Keratinocyte (primary cell): ENCODE data around the gene TRAPPC6A. TPM values are rescaled to one million over a fixed set of nuclear protein-coding genes. Genes with fewer than 3 reads are reported as not detected.

Experiments used
- DNase-seq: peaks from one replicate; pipeline ENCODE4 v3.0.0-alpha.2; 2011; ENCODE audit warnings: low read depth, missing footprints, low spot score
- FAIRE-seq: peaks from 2 replicates; lab custom pipeline; 2011; peaks lifted over from hg19 to GRCh38; lab: Jason Lieb, UNC
- H2AFZ ChIP-seq: 2 replicates; pipeline ENCODE4 v1.6.0; 2012; ENCODE audit warnings: low read length, control low read depth, inconsistent platforms; ENCODE audit not compliant: control insufficient read depth
- H3K27ac ChIP-seq: 2 replicates; pipeline ENCODE4 v1.5.1; 2011; ENCODE audit warnings: low read length; ENCODE audit not compliant: control insufficient read depth, insufficient read depth
- H3K27me3 ChIP-seq: 3 replicates; pipeline ENCODE4 v1.6.0; 2011; ENCODE audit warnings: low read length; ENCODE audit not compliant: control insufficient read depth, insufficient read depth; ENCODE audit errors: extremely low read depth
- H3K36me3 ChIP-seq, 2 experiments: 2 replicates in 1 of 2; 3 replicates in 1 of 2; pipeline ENCODE4 v1.5.1; 2011; ENCODE audit warnings: low read length in 2 of 2, mild to moderate bottlenecking in 1 of 2; ENCODE audit not compliant: control insufficient read depth in 2 of 2, insufficient read depth in 2 of 2; ENCODE audit errors: extremely low read depth in 1 of 2
- H3K4me1 ChIP-seq: 3 replicates; pipeline ENCODE4 v1.5.1; 2011; ENCODE audit warnings: low read length; ENCODE audit not compliant: control insufficient read depth, insufficient read depth; ENCODE audit errors: extremely low read depth
- H3K4me2 ChIP-seq: 3 replicates; pipeline ENCODE4 v1.6.0; 2011; ENCODE audit warnings: low read depth, low read length; ENCODE audit not compliant: control insufficient read depth, insufficient read depth; ENCODE audit errors: extremely low read depth
- H3K4me3 ChIP-seq, 3 experiments: fragments of 200-600 bp in 1 of 3; sonication (generic) in 1 of 3; 2 replicates in 2 of 3; 3 replicates in 1 of 3; pipeline ENCODE4 v1.5.1; 2011 to 2016; ENCODE audit warnings: low read length in 3 of 3, mild to moderate bottlenecking in 3 of 3, control low read depth in 2 of 3, inconsistent platforms in 1 of 3, low read depth in 1 of 3, mixed read lengths in 1 of 3, mixed run types in 1 of 3, moderate library complexity in 1 of 3; ENCODE audit not compliant: control insufficient read depth in 2 of 3, insufficient read depth in 2 of 3; ENCODE audit errors: extremely low read depth in 1 of 3
- H3K79me2 ChIP-seq: 2 replicates; pipeline ENCODE4 v1.6.0; 2012; ENCODE audit warnings: low read length; ENCODE audit not compliant: control insufficient read depth, insufficient read depth
- H3K9ac ChIP-seq: 3 replicates; pipeline ENCODE4 v1.6.0; 2011; ENCODE audit warnings: low read length; ENCODE audit not compliant: control insufficient read depth, insufficient read depth; ENCODE audit errors: extremely low read depth
- H3K9me1 ChIP-seq: 3 replicates; pipeline ENCODE4 v1.6.0; 2011; ENCODE audit warnings: low read length; ENCODE audit not compliant: control insufficient read depth, insufficient read depth; ENCODE audit errors: extremely low read depth
- H3K9me3 ChIP-seq: 2 replicates; pipeline ENCODE4 v1.5.1; 2012; ENCODE audit warnings: low read depth, low read length; ENCODE audit not compliant: control insufficient read depth
- H4K20me1 ChIP-seq: 3 replicates; pipeline ENCODE4 v1.6.0; 2011; ENCODE audit warnings: low read length; ENCODE audit not compliant: control insufficient read depth, insufficient read depth; ENCODE audit errors: extremely low read depth
- CTCF ChIP-seq, 3 experiments: IDR thresholded peaks in 1 of 3; conservative IDR thresholded peaks in 1 of 3; optimal IDR thresholded peaks in 1 of 3; 2 replicates in 2 of 3; 3 replicates in 1 of 3; pipeline versions ENCODE3 to v1.5.1; 2011; ENCODE audit warnings: low read length in 3 of 3, mild to moderate bottlenecking in 3 of 3, moderate library complexity in 2 of 3, control low read depth in 1 of 3, inconsistent platforms in 1 of 3; ENCODE audit not compliant: insufficient read depth in 2 of 3; ENCODE audit errors: extremely low read depth in 1 of 3
- EZH2 ChIP-seq: IDR thresholded peaks from one replicate; pipeline ENCODE4 v1.6.1; 2012; ENCODE audit warnings: inconsistent platforms, mild to moderate bottlenecking, low read length, moderate library complexity
- dilution Hi-C: fragments of 300-500 bp; cut with MboI; formaldehyde crosslinking; loops from one replicate; pipeline ENCODE4 v1.7.0; 2020; ENCODE audit warnings: low sequenced_read_pairs; ENCODE audit not compliant: extremely low pct_ligation_motif_present
- polyA plus RNA-seq, 5 experiments: library from polyadenylated mRNA; depleted of rRNA in 3 of 5; stranded (reverse) in 3 of 5; stranded (forward) in 1 of 5; unstranded in 1 of 5; fragments of >200 nt; gene quantifications; 1 replicate in 1 of 5; 2 replicates in 3 of 5; 3 replicates in 1 of 5; pipeline versions ENCODE4 v1.2.1 to v1.2.3, GENCODE V29; 2011 to 2012; ENCODE audit warnings: missing spikeins in 2 of 5, low read depth in 1 of 5, low replicate concordance in 1 of 5

TRAPPC6A gene
- polyA plus RNA-seq, 1 donor (not counting 4 experiments of a cell fraction or from before 2014, with no cell fraction given), result 4.7 TPM

GRCh38 chr19:45186509-45187334 lies 8.7 kb upstream of the TRAPPC6A start:
- no peak overlapping the region for H3K4me2 ChIP-seq
- dilution Hi-C loops, result no loop called here
- DNase-seq (no peak), FAIRE-seq (no peak)
- no peak overlapping the region for H2AFZ ChIP-seq
- no peaks in the 10 kb centered on the region for H3K9me3 ChIP-seq
- TF ChIP-seq EZH2, result no peak
- no peak for TF ChIP-seq CTCF (optimal IDR thresholded peaks at IDR 0.05 in 1 of 3, IDR thresholded peaks at IDR 0.05 in 1 of 3, conservative IDR thresholded peaks at IDR 0.05 in 1 of 3; ENCODE audit: extremely low read depth in 1 of 3, insufficient read depth in 2 of 3, low read length in 3 of 3)
- no peak overlapping the region for H3K9ac ChIP-seq
- H3K27me3 ChIP-seq, result no peaks in the 10 kb centered on the region
- H3K9me1 ChIP-seq, result no peaks in the 10 kb centered on the region
- H3K36me3 ChIP-seq, result no peaks in the 10 kb centered on the region
- no peak overlapping the region for H3K4me3 ChIP-seq
- no peaks in the 10 kb centered on the region for H4K20me1 ChIP-seq
- H3K4me1 ChIP-seq, result peaks cover 3% of the 10 kb centered on the region
- no peak overlapping the region for H3K27ac ChIP-seq
- H3K79me2 ChIP-seq, result peaks cover 1% of the 10 kb centered on the region

GRCh38 chr19:45184115-45184514 lies 6.1 kb upstream of the TRAPPC6A start:
- Histone ChIP-seq H3K9ac (no peak overlapping the region), H3K36me3 (peaks cover 0 to 4% of the 10 kb centered on the region in 2 experiments), H3K4me2 (no peak overlapping the region), H3K9me3 (no peaks in the 10 kb centered on the region), H3K27ac (no peak overlapping the region), H3K4me1 (peaks cover 6% of the 10 kb centered on the region), H3K9me1 (no peaks in the 10 kb centered on the region), H2AFZ (no peak overlapping the region), H3K4me3 (no peak overlapping the region), H3K79me2 (peaks cover 20% of the 10 kb centered on the region), H3K27me3 (no peaks in the 10 kb centered on the region), H4K20me1 (no peaks in the 10 kb centered on the region)
- dilution Hi-C loops, result no loop called here
- DNase-seq, result no peak
- no peak for FAIRE-seq
- TF ChIP-seq CTCF (optimal IDR thresholded peaks at IDR 0.05 in 1 of 3, IDR thresholded peaks at IDR 0.05 in 1 of 3, conservative IDR thresholded peaks at IDR 0.05 in 1 of 3; ENCODE audit: extremely low read depth in 1 of 3, insufficient read depth in 2 of 3, low read length in 3 of 3), result no peak
- TF ChIP-seq EZH2, result no peak
